SK-N-SH (cell line): ENCODE data around the gene MRPL10.

Experiments
- ELF1 ChIP-seq: IDR thresholded peaks from 2 replicates; pipeline ENCODE4 v1.4.0; 2012
- EZH2phosphoT487 ChIP-seq: fragments of 200-600 bp; sonication (generic); IDR thresholded peaks from 2 replicates; pipeline ENCODE4 v1.6.1; 2017; ENCODE audit warnings: low read depth, mixed run types, mild to moderate bottlenecking, antibody characterized with exemption, moderate library complexity, borderline replicate concordance
- PBX3 ChIP-seq: IDR thresholded peaks from 2 replicates; pipeline ENCODE4; 2012
- RAD21 ChIP-seq: IDR thresholded peaks from 2 replicates; pipeline ENCODE4 v1.6.1; 2012; ENCODE audit warnings: mild to moderate bottlenecking, low read length
- RCOR1 ChIP-seq: fragments of 150-350 bp; IDR thresholded peaks from 2 replicates; pipeline ENCODE4 v1.6.1; 2017; ENCODE audit warnings: antibody characterized with exemption, low read length
- RXRA ChIP-seq: IDR thresholded peaks from 2 replicates; pipeline ENCODE4 v1.4.0; 2012; ENCODE audit warnings: low read depth, mild to moderate bottlenecking, borderline replicate concordance
- SMC3 ChIP-seq: IDR thresholded peaks from 2 replicates; pipeline ENCODE4 v1.6.1; 2012; ENCODE audit warnings: low read depth, low read length, improper control_type of control experiment
- TAF1 ChIP-seq: IDR thresholded peaks from 2 replicates; pipeline ENCODE4 v1.6.1; 2012; ENCODE audit warnings: low read depth, mild to moderate bottlenecking, low read length, moderate library complexity, borderline replicate concordance
- YY1 ChIP-seq: IDR thresholded peaks from 2 replicates; pipeline ENCODE4 v1.4.0; 2012; ENCODE audit warnings: low read depth, mild to moderate bottlenecking
- TF ChIP-seq, protein P1 (sequence below): fragments of 200-600 bp; sonication (generic); IDR thresholded peaks from 2 replicates; pipeline ENCODE4 v1.6.1; 2017; ENCODE audit warnings: antibody characterized with exemption, mild to moderate bottlenecking, moderate library complexity

DNA sequence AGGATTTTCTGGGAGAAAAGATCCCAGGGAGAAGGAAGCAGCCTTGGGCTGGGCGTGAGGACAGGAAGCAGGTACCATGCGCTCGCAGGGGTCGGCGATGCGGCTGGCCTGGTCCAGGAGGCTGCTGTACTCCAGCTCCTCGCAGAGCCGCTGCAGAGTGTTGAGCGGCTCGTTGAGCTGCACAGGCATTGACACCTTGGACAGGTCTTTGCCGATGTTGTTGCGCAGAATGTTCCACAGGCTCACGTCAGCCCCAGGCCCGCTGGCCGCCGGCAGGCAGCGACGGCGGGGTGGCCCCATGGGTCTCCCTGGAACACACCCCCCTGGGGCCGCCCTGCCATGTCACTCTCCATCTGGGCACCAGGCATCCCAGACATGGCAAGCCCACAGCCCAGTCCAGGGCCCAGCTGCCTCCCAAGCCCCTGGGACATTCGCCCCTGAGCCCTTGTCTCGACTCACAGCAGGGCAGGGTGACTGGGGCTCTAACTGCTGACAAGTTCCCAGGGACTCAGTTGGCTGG lies 17.8 kb downstream of the MRPL10 start:
- no peak for TF ChIP-seq RCOR1
- no peak for TF ChIP-seq EZH2phosphoT487
- no peak for TF ChIP-seq PBX3
- TF ChIP-seq YY1 = no peak
- TF ChIP-seq, protein P1, sequence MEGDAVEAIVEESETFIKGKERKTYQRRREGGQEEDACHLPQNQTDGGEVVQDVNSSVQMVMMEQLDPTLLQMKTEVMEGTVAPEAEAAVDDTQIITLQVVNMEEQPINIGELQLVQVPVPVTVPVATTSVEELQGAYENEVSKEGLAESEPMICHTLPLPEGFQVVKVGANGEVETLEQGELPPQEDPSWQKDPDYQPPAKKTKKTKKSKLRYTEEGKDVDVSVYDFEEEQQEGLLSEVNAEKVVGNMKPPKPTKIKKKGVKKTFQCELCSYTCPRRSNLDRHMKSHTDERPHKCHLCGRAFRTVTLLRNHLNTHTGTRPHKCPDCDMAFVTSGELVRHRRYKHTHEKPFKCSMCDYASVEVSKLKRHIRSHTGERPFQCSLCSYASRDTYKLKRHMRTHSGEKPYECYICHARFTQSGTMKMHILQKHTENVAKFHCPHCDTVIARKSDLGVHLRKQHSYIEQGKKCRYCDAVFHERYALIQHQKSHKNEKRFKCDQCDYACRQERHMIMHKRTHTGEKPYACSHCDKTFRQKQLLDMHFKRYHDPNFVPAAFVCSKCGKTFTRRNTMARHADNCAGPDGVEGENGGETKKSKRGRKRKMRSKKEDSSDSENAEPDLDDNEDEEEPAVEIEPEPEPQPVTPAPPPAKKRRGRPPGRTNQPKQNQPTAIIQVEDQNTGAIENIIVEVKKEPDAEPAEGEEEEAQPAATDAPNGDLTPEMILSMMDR = no peak
- TF ChIP-seq RXRA = no peak
- TF ChIP-seq TAF1 = no peak
- TF ChIP-seq SMC3 = no peak
- TF ChIP-seq ELF1 = no peak
- TF ChIP-seq RAD21 = no peak
